COLO668 (cell line): Measurements from ENCODE around the gene MARS1.

ENCODE experiments used
- DNase-seq: peaks from one replicate; lab custom pipeline; 2025; ENCODE audit not compliant: unreplicated experiment; lab: John Stamatoyannopoulos, UW

The MARS1 gene

GRCh38 chr12:57526477-57527126 is 38.7 kb downstream of the MARS1 start:
- no peak for DNase-seq

DNA sequence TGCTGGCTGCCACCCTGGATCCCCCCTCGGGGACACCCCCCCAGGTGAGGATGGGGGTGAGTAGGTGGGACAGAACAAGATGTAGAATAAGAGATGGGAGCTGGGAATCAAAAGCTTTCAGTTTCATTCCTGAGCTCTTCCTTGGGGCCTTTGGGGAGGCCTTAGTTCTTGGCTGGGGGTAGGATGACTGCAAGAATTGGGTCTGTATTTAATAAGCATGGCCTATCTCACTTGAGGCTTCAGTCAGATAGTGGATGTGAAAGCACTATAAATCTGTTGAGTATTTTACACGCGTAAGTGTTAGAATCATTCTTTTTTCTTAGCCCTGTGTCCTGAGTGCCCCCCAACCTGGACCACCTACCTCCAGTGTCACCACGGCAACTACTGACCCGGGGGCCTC is 39.3 kb downstream of the MARS1 start:
- DNase-seq = no peak

- DNase-seq = no peak
These were observed 40.3 kb downstream of the MARS1 start for GRCh38 chr12:57528176-57528575.

DNA sequence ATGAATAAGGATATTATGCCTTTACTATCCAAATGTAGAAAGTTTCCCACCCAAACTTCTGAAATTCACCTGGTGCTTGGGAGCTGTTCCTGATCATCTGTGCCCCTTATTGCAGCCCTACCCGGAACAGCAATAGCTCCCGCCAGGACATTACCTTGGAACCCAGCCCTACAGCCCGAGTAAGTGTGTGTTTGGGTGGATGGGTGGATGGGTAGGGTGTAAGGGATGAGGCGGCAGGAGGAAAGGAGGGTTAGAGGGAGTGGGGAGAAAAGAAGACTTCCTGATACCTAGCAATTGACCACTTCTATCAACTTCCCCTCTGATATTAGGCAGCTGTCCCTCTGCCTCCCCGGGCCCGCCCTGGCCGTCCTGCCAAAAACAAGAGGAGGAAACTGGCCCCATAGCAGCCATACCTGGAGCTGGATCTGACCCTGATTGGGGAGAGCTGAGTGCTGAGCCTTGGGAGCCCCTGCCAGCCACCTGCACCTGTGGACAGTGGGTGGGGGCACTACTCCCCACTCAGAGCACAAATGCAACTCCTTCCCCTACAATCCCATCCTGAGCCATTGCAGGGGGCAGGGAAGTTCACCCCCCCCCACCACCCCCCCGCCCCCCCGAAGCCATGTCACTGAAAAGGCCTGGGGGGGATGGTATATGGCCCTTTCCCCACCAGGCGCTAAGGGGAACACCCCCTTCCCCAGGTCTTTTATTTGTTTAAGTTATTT is 41.1 kb downstream of the MARS1 start:
- no peak for DNase-seq

- no peak for DNase-seq
These were observed 42.0 kb downstream of the MARS1 start for GRCh38 chr12:57529831-57530230.

DNA sequence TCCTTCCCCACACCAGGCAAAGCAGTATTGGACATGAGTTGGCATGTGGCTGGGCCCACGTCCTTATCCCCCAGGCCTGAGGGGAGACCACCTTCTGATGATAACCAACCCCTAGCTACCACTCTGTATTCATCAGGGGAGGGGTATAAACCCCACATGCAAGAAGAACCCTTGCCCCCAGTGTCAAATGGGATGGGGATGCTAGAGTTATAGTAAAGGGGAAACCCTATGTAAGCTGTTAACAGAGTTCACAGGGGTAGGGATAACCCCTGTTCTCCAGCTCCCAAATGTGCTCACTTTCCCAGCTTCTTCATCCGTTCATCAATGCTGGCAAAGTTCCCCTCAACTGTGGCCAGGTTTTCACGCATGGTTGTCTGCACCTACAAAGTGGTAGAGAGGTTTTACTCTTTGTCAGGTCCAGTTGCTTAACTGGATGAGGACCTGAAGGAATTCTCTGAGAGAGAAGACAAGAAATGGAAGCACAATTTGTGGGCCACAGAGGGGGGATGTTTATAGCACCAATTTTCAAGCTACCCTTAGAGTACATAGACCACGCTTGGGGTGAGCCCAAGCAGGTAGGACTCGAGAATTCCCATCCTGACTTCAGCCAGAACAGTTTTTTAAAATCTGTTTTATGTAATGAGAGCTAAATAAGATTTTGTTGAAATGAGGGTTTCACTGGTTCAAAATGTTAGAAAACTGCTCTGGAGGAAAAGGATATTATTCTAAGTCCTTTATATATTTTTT is 42.7 kb downstream of the MARS1 start:
- DNase-seq = no peak

DNA sequence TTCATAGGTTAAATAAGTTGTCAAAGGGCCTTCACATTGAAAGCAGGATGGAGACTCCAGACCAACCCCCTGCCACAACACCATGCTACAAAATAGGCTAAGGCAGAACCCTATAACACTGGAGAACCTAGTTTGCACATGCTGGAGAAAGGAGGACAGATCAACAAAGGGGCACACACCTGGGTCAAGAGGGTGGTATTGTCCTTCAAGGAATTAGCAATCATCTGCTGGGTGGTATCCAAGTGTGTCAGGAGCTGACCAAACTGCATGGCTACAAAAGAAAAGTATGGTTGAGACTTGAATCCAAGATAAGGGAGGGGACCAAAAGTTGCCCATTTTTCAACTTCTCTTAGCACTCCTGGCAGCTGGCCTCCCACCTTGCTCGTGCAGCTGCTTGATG is 44.0 kb downstream of the MARS1 start:
- DNase-seq = no peak

- no peak for DNase-seq
These were observed 45.2 kb downstream of the MARS1 start for GRCh38 chr12:57533108-57533507.

DNA sequence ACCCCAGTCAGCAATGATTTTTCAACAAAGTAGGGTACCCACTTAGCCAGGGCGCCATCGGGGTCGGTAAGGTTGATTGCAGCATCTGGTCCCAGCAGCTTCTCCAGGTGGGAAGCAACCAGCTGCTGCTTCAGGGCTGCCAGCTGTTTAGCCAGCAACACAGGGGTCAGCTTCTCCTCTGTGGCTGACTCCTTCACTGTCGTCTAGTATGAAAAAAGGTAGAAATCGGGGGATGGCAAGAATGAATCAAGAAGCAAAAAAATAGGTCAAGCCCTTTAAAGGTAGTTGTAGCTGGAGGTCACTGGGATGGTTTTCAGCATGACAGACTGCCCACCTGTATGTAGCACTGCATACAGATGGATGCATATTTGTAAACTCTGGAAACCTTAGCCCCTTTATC is 46.4 kb downstream of the MARS1 start:
- DNase-seq = no peak

DNA sequence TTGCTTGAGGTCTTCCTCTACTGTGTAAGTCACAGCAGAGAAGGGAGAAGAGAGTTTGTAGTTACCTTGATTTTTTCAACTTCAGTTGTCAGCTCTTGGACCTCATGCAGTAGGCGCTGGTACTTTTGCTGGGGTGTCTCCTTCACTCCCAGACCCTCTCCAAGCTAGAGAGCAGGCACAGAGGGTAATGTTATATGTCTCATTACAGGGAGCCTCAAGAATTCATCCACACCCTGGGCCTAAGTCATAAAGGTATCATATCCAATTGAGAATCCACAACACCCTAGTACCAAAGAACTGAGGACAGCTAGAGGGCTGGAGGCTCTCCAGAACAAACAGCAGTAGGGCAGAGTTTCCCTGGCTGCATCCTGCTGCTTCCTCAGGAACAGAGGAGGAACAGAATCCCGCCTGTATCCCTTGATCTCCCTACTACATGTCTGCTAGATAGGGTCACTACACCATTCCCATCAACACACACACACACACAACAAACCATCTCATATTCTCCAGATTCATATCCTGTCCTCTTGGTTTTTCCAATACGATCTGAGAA is 47.2 kb downstream of the MARS1 start:
- DNase-seq = no peak

DNA sequence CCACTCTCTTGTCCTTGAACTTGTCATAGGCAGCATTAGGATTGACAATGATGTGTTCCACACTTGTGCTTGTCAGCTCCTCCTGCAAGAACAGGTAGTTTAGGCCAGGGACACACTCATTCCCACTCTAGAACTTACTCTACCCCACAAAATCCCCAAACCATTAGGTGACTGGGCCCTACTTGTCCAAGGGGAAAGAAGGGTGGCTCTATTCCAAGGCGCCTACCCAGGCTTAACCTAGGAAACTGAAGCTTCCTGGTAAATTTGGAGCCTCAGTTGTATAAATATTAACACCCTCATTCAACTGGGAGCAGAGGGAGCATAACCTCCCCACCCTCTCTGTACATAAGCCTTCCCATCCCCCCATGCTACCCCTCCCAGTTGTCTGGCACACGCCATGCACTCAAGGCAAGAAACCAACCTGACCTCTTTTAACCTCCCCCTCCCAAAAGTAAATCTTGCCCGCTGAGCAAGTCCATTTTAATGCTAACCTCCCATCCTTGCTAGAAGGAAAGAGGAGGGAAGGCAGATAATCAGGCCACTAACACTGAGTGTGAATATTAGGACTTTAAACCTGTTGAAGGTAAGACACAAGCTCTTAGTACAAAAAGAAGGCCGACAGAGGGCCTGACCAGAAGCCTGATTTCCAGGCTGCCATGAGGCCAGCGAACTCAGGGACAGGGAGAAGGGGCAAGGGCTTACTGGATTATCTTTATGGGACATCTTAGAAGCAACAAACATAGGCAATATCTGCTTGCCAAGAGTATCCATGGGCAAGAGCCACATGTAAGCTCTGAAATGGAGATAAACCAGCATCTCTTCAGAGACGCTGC is 48.1 kb downstream of the MARS1 start:
- DNase-seq = no peak

GRCh38 chr12:57536597-57536942 is 48.7 kb downstream of the MARS1 start:
- no peak for DNase-seq

GRCh38 chr12:57539134-57539768 is 51.4 kb downstream of the MARS1 start:
- DNase-seq = no peak

- no peak for DNase-seq
These were observed 53.1 kb downstream of the MARS1 start for GRCh38 chr12:57541001-57541400.

- no peak for DNase-seq
These were observed 53.8 kb downstream of the MARS1 start for GRCh38 chr12:57541717-57542116.

GRCh38 chr12:57543581-57543980 is 55.7 kb downstream of the MARS1 start:
- no peak for DNase-seq

DNA sequence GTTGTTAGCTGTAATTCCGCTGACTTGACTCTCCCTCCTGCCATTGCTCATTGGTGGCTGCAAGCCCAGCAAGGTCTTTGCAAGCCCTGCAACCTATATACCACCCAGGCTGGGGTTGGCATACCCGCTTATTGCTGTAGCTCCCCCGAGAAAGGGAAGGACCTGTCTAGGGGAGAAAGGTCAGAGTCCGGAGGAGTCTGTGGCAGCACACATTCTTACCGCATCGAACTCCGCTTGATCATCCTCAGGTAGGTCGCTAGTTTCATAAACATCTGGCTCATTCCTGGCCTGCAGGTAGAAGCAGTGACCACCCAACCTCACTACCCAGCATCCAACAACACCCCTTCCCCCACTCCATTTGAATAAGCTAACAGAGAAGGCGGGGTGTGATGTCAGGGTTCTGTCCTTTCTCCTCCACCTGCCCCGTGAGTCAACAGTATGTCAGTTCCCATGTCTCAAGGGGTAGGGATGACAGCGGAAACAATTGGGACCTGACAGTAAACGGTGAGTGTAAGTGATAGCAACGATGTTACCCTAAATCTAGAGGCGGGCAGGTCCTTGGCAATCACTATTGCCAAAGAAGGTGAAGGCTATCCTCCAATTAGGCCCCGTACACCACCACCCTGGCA is 58.1 kb downstream of the MARS1 start:
- DNase-seq = peak; percentile 60

GRCh38 chr12:57546438-57547287 is 58.8 kb downstream of the MARS1 start, which contains the start of gene DCTN2:
DCTN2 (minus strand) TSS chr12:57547192; CDS start chr12:57547063, 129 bp downstream.
- peak; percentile 91 for DNase-seq
